PFSK-1 (cell line): ENCODE measurements around the gene TTC19.

ENCODE experiments used
- FOXP2 ChIP-seq: optimal IDR thresholded peaks from 2 replicates; pipeline ENCODE3; 2011; ENCODE audit warnings: borderline replicate concordance, control low read depth, inconsistent platforms; ENCODE audit not compliant: insufficient read depth; ENCODE audit errors: extremely low read length, extremely low read depth
- POLR2AphosphoS5 ChIP-seq: IDR thresholded peaks from 2 replicates; pipeline ENCODE4 v1.6.1; 2012; ENCODE audit warnings: low read depth, mild to moderate bottlenecking, control low read depth, low read length, moderate library complexity
- SIN3A ChIP-seq: IDR thresholded peaks from 2 replicates; pipeline ENCODE4 v1.6.1; 2012; ENCODE audit warnings: mild to moderate bottlenecking, low read length, moderate library complexity, borderline replicate concordance; ENCODE audit not compliant: insufficient read depth
- TAF1 ChIP-seq: IDR thresholded peaks from 2 replicates; pipeline ENCODE4 v1.6.1; 2012; ENCODE audit warnings: low read length, control low read depth, borderline replicate concordance; ENCODE audit not compliant: insufficient read depth
- TF ChIP-seq, protein P1 (sequence below), 2 experiments: IDR thresholded peaks; 2 replicates each; pipeline versions ENCODE4 v1.6.1 to v1.8.0; 2011 to 2012; ENCODE audit warnings: low read depth in 2 of 2, low read length in 2 of 2, control low read depth in 1 of 2, inconsistent platforms in 1 of 2, mild to moderate bottlenecking in 1 of 2, moderate library complexity in 1 of 2; ENCODE audit not compliant: insufficient read depth in 1 of 2

TTC19 gene

DNA sequence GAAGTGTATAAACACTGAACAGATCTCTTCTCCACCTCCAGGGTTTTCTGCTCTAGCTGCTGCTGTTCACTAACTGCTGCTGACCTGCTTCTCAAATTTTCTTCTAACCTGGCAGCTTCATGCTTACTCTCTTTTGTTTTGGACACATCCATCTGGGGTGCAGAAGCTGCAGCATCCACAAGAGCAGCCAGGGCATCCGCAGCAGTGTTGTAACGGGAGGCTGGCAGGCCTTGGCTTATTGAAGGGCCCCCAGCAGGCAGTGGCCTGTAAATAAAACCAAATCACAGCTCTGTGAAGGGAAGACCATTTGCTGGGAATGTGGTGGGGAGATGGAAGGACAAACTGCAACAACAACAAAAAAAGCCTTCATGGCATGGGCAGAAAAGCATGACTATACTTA lies 62.0 kb downstream of the TTC19 start:
- TF ChIP-seq SIN3A (no peak), TAF1 (no peak), POLR2AphosphoS5 (no peak), FOXP2 (no peak)
- TF ChIP-seq, protein P1, sequence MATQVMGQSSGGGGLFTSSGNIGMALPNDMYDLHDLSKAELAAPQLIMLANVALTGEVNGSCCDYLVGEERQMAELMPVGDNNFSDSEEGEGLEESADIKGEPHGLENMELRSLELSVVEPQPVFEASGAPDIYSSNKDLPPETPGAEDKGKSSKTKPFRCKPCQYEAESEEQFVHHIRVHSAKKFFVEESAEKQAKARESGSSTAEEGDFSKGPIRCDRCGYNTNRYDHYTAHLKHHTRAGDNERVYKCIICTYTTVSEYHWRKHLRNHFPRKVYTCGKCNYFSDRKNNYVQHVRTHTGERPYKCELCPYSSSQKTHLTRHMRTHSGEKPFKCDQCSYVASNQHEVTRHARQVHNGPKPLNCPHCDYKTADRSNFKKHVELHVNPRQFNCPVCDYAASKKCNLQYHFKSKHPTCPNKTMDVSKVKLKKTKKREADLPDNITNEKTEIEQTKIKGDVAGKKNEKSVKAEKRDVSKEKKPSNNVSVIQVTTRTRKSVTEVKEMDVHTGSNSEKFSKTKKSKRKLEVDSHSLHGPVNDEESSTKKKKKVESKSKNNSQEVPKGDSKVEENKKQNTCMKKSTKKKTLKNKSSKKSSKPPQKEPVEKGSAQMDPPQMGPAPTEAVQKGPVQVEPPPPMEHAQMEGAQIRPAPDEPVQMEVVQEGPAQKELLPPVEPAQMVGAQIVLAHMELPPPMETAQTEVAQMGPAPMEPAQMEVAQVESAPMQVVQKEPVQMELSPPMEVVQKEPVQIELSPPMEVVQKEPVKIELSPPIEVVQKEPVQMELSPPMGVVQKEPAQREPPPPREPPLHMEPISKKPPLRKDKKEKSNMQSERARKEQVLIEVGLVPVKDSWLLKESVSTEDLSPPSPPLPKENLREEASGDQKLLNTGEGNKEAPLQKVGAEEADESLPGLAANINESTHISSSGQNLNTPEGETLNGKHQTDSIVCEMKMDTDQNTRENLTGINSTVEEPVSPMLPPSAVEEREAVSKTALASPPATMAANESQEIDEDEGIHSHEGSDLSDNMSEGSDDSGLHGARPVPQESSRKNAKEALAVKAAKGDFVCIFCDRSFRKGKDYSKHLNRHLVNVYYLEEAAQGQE (IDR thresholded peaks at IDR 0.05; ENCODE audit: insufficient read depth in 1 of 2, low read depth in 2 of 2, low read length in 2 of 2) = no peak

DNA sequence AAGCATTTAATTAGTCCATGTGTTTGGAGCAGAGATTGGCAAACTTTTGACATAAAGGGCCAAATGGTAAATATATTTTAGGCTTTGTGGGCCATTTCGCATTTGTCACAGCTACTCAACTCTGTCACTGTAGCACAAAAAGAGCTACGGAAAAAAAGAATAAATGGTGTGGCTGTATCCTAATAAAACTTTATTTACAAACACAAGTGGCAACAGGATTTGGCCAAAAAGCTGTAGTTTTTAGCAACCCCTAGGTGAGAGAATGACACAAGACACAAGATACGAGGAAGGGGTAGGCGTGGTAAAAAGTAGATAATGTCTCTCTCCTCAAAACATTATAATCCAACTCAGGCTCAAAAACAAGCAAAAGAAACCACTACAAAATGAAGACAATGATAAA lies 66.5 kb downstream of the TTC19 start:
- TF ChIP-seq SIN3A (no peak), POLR2AphosphoS5 (no peak), FOXP2 (no peak)

DNA sequence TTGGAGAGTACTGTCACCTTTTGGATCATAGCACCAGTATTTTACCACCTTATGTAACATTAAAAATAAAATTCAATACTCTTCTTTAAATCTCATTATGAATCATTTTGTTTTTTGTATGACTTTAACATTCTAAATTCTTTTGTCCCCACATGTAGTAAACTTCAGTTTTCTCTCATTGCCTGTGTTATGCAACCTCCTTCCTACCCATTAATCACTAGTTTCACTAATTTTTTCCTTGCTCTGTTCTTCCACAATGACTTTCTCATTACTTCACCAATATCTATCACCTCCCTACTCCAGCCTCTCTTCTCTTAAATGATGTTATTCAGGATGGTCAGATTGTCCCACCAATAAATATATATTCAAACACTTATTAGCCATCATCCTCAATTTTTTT lies 68.7 kb downstream of the TTC19 start:
- TF ChIP-seq FOXP2 (no peak), SIN3A (no peak), POLR2AphosphoS5 (no peak), TAF1 (no peak)
- TF ChIP-seq, protein P1 (IDR thresholded peaks at IDR 0.05; ENCODE audit: insufficient read depth in 1 of 2, low read depth in 2 of 2, low read length in 2 of 2) = no peak

DNA sequence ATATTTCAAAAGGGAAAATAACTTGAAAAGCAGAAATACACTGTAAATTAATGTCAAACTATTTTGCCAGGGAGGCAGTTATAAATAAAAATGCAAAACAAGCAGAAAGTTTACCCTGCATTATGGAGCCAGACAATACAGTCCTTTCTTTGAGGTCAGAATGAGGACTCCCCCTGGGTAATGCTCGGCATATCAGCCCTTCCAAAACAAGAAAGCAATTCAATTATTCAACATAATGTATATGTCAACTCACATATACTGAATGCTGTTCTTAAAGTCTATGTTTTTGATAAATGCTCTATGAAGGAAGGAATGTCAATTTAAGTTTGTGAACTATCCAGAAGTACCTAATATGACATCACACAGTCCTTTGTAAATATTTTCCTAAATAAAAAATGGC lies 72.4 kb downstream of the TTC19 start:
- TF ChIP-seq, protein P1 (IDR thresholded peaks at IDR 0.05; ENCODE audit: insufficient read depth in 1 of 2, low read depth in 2 of 2, low read length in 2 of 2) = no peak
- TF ChIP-seq POLR2AphosphoS5 (no peak), TAF1 (no peak), FOXP2 (no peak), SIN3A (no peak)

DNA sequence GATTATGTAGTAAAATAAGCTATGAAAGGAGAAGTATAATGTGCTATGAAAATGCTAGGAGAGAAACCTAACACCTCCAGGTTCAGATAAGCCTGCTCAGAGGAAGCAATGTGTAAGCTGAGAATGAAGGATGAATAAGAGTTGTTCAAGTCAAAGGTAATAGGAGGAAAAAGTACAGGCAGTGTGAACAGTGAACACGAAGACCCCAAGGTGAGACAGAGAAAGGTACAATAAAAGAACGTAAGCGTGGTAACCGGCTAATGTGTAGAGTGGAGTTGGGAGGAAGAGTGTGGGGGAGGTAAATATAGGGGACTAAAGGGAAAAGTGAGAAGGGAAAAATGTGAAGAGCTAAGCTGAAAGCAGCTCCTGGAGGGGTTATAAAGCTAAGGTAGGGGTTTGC lies 74.2 kb downstream of the TTC19 start:
- TF ChIP-seq FOXP2 (no peak), TAF1 (no peak), SIN3A (no peak), POLR2AphosphoS5 (no peak)
- TF ChIP-seq, protein P1 (IDR thresholded peaks at IDR 0.05; ENCODE audit: insufficient read depth in 1 of 2, low read depth in 2 of 2, low read length in 2 of 2) = no peak
